ENCODE measurements around the gene DCTN3. TPM values are rescaled to one million over a fixed set of nuclear protein-coding genes. Genes with fewer than 3 reads are reported as not detected.

The DCTN3 gene
- total and polyA plus RNA-seq, 12 donors, result 30.5 to 143 (median 127) TPM

DNA sequence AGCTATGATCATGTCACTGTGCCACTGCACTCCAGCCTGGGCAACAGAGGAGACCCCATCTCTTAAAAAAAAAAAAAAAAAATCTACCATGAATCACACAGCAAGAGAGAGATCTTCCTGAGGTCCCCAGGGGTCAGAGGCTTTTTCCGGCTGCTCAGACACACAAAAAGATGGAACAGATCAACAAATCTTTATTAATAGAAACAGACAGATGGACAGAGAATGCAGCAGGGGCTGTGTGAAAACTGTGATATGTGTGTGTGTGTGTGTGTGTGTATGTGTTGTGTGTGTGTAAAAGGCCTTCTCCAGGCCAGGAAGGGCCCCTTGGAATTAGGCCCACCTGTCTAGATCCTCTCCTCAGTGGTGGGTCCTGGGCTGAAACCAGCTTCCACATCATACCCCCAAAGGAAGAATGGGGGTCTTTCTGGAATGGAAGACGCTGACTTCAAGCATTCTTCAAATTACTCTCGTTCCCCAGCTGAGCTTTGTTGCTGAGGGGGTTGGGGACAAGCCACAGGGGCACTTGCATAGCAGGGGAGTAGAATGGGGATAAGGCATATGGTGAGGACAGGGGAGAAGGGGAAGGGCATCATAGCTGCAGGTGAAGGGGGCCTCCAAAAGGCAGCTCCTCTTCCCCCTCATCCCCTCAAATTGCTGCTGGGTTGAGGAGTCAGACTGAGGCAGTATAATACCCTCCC lies 14.4 kb upstream of the DCTN3 start:
- DNase-seq, result no peak
- WGBS, 2 donors, result 74 to 76% methylated on average over 3 of the region's 3 CpGs
- intact Hi-C loops (cut with DNase I), result loop anchor here in 5 of 10 donors (1.0 to 2.0 kb wide), 2 partner anchors 22 kb away; partner anchors contain the start of gene RPP25L (in 5 of the 5)

DNA sequence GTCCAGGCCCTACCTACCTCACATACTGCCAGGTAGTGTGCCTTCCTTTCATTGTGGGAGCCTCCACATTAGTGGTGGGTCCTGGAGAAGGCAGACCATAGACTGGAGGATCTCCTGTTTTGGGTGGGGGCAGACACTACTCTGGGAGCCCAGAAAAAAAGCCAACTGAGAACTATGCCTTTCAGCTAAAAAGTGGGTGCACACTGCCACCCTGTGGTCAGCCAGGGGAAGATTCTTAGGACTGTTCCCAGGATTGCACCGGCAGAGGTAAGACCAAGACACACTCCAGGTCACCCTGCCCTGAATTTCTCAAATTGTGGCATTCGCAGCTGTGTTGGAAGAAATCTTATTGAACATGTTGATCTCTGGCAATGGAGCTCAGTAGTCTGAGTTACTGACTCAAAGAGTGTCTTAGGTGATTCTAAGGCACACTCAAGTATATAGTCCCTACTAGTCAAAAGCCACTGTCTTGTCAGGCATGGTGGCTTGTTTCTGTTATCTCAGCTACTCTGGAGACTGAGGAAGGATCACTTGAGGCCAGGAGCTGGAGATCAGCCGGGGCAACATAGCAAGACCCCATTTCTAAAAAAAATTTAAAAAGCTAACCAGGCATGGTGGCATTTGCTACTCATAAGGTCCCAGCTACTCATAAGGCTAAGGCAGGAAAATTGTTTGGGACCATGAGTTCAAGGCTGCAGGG lies 13.7 kb upstream of the DCTN3 start:
- TF ChIP-seq, protein P1, sequence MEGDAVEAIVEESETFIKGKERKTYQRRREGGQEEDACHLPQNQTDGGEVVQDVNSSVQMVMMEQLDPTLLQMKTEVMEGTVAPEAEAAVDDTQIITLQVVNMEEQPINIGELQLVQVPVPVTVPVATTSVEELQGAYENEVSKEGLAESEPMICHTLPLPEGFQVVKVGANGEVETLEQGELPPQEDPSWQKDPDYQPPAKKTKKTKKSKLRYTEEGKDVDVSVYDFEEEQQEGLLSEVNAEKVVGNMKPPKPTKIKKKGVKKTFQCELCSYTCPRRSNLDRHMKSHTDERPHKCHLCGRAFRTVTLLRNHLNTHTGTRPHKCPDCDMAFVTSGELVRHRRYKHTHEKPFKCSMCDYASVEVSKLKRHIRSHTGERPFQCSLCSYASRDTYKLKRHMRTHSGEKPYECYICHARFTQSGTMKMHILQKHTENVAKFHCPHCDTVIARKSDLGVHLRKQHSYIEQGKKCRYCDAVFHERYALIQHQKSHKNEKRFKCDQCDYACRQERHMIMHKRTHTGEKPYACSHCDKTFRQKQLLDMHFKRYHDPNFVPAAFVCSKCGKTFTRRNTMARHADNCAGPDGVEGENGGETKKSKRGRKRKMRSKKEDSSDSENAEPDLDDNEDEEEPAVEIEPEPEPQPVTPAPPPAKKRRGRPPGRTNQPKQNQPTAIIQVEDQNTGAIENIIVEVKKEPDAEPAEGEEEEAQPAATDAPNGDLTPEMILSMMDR (IDR thresholded peaks at IDR 0.05), result peak; percentile 75 to 91 (median 86)
- Histone ChIP-seq H3K36me3 (peaks cover 0 to 12% (median 0%) of the 10 kb centered on the region in 9 donors), H3K27me3 (peaks cover 0 to 21% (median 11%) of the 10 kb centered on the region in 7 donors), H3K4me1 (peaks cover 5 to 42% (median 27%) of the 10 kb centered on the region in 9 donors), H3K27ac (no peak overlapping the region), H3K4me3 (no peak overlapping the region), H3K9me3 (no peaks in the 10 kb centered on the region)
- peak; percentile 61 to 64 for DNase-seq
- 20 to 23% methylated on average over 3 of the region's 3 CpGs for WGBS, 2 donors
- peak in 5 of 8 donors; percentile 8 to 36 (median 24) for ATAC-seq
- intact Hi-C loops (cut with DNase I), result loop anchor here in 7 of 10 donors (1.0 to 2.0 kb wide), 3 partner anchors 19 to 22 kb away; partner anchors contain the start of gene RPP25L (in 6 of the 7)

More for the DNA sequence above, 14.4 kb upstream of the DCTN3 start:
- Histone ChIP-seq H3K9me3 (no peaks in the 10 kb centered on the region), H3K4me1 (peaks cover 5 to 38% (median 27%) of the 10 kb centered on the region in 9 donors), H3K27me3 (peaks cover 0 to 14% (median 5%) of the 10 kb centered on the region in 7 donors), H3K36me3 (peaks cover 0 to 12% (median 0%) of the 10 kb centered on the region in 9 donors), H3K27ac (no peak overlapping the region), H3K4me3 (no peak overlapping the region)
- TF ChIP-seq, protein P1 (IDR thresholded peaks at IDR 0.05), result no peak
- no peak for ATAC-seq

DNA sequence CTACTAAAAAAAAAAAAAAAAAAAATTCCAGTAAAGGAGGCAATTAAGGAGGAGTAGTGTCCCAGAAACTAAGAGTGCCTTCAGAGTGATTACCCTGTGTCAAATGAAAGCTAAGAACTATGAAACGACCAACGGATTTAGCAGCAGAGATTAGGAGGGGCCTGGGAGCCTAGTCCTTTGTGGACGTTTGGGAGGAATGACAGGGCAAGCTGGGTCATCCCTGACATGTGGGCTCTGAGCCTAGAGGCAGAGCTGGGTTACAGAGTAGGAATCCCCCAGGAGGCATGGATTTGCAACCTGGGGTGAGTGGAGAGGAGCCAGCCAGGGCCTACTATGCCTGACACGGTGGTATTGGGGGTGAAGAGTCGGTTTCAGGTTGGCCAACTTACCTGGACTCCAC lies 12.9 kb upstream of the DCTN3 start:
- no peak for DNase-seq
- ATAC-seq, result no peak

More for the DNA sequence above, 12.9 kb upstream of the DCTN3 start:
- Histone ChIP-seq H3K4me3 (no peak overlapping the region), H3K27ac (no peak overlapping the region), H3K36me3 (peaks cover 0 to 12% (median 0%) of the 10 kb centered on the region in 9 donors), H3K9me3 (no peaks in the 10 kb centered on the region), H3K4me1 (peaks cover 9 to 40% (median 26%) of the 10 kb centered on the region in 9 donors), H3K27me3 (peaks cover 0 to 29% (median 20%) of the 10 kb centered on the region in 7 donors)
- TF ChIP-seq, protein P1 (IDR thresholded peaks at IDR 0.05), result no peak
- intact Hi-C loops (cut with DNase I), result loop anchor here in 2 of 10 donors (2.0 kb wide), 2 partner anchors 18 to 20 kb away; partner anchors contain the start of gene RPP25L (in 1 of the 2)
- whole genome bisulfite sequencing, 2 donors, result 51 to 53% methylated on average over 5 of the region's 5 CpGs

Data from heart right ventricle (tissue), 16 donors.